ENCODE data around the gene TRIM66. TPM values are rescaled to one million over a fixed set of nuclear protein-coding genes. Genes with fewer than 3 reads are reported as not detected.
A peak's percentile ranks its signal among the peaks of the same experiment; 100 is the strongest.

Gene TRIM66
- total RNA-seq, 1 donor from 2014 or later: 15.0 TPM

DNA sequence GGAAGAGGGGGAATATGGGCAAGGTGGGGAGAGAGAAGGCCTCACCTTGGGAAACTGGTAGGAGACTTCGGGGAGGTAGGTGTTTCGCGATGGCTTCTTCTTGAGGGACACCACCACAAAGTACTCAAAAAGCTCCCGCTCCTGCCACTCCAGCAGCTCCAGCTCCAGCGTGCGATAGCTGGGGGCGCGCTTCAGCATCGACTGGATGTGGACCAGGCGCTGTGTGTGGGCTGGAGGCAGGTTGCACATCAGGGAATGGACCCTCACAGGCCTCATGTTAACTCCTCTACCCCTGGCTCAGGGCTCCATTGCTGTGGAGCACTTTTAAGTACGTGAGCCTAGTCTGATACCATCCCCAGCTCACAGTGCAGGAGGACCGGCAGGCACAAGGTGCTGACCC, 30.0 kb upstream of the TRIM66 start:
- H3K9me3 ChIP-seq: no peaks in the 10 kb centered on the region
- H3K27ac ChIP-seq: no peak overlapping the region
- peaks cover 18% of the 10 kb centered on the region for H3K4me1 ChIP-seq
- no peaks in the 10 kb centered on the region for H3K27me3 ChIP-seq
- intact Hi-C loops (cut with DNase I): no loop called here
- ATAC-seq: no peak
- no peak overlapping the region for H3K4me3 ChIP-seq
- H3K36me3 ChIP-seq: peaks cover 15% of the 10 kb centered on the region
- DNase-seq: no peak
- TF ChIP-seq CTCF (IDR thresholded peaks at IDR 0.05): no peak

- H3K4me1 ChIP-seq: peaks cover 13% of the 10 kb centered on the region
- peaks cover 16% of the 10 kb centered on the region for H3K36me3 ChIP-seq
- no peak for TF ChIP-seq CTCF (IDR thresholded peaks at IDR 0.05)
- intact Hi-C loops (cut with DNase I): no loop called here
- H3K27ac ChIP-seq: no peak overlapping the region
- no peak overlapping the region for H3K4me3 ChIP-seq
- no peaks in the 10 kb centered on the region for H3K27me3 ChIP-seq
- no peaks in the 10 kb centered on the region for H3K9me3 ChIP-seq
- ATAC-seq (no peak), DNase-seq (no peak)
Measured at GRCh38 chr11:8711895-8712442, 29.5 kb upstream of the TRIM66 start.

GRCh38 chr11:8709777-8710176, 27.3 kb upstream of the TRIM66 start:
- no peak for TF ChIP-seq CTCF (IDR thresholded peaks at IDR 0.05)
- peaks cover 8% of the 10 kb centered on the region for H3K4me1 ChIP-seq
- intact Hi-C loops (cut with DNase I): no loop called here
- no peaks in the 10 kb centered on the region for H3K9me3 ChIP-seq
- H3K36me3 ChIP-seq: peaks cover 19% of the 10 kb centered on the region
- DNase-seq: no peak
- no peak for ATAC-seq
- peak overlapping the region; percentile 30 for H3K27ac ChIP-seq
- H3K27me3 ChIP-seq: no peaks in the 10 kb centered on the region
- H3K4me3 ChIP-seq: no peak overlapping the region

DNA sequence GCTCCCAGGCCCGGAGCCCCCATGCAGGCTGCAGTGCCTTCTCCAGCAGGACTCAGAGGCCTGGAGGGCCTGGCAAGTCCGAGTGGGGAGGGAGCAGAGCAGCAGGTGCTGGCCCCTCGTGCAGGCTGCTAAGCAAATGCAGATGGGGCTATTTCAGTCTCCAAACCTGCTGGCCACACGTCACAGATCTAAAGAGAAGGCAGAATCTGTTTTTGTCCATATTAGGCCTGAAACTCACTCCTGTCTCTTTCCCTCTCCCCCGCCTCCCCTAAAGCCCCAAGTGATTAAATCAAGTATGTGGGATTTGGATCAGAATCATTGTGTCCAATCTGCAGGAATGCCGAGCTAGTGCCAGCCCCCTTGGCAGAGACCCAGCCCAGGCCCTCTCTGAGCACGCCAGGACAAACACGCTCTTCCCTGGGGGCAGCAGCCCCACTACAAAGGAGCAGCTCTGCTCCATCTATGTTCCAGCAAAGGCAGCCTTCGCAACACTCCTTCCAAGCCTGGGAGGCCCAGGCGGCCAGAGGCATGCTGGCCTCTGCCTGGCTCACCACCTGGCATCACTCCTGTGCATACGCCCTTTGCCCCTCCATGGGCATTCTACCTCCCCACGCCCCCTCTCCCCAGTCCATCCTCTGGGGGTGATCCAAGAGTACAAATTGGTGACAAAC, 26.7 kb upstream of the TRIM66 start:
- TF ChIP-seq CTCF (IDR thresholded peaks at IDR 0.05): no peak
- H3K9me3 ChIP-seq: no peaks in the 10 kb centered on the region
- no peaks in the 10 kb centered on the region for H3K27me3 ChIP-seq
- H3K4me3 ChIP-seq: no peak overlapping the region
- DNase-seq (no peak), ATAC-seq (peak; percentile 23)
- peaks cover 14% of the 10 kb centered on the region for H3K36me3 ChIP-seq
- H3K27ac ChIP-seq: peak overlapping the region; percentile 38
- intact Hi-C loops (cut with DNase I): no loop called here
- peaks cover 8% of the 10 kb centered on the region for H3K4me1 ChIP-seq

- no peak for ATAC-seq
- intact Hi-C loops (cut with DNase I): no loop called here
- DNase-seq: no peak
- peaks cover 8% of the 10 kb centered on the region for H3K4me1 ChIP-seq
- TF ChIP-seq CTCF (IDR thresholded peaks at IDR 0.05): no peak
- H3K9me3 ChIP-seq: no peaks in the 10 kb centered on the region
- peak overlapping the region; percentile 38 for H3K27ac ChIP-seq
- H3K36me3 ChIP-seq: peaks cover 12% of the 10 kb centered on the region
- H3K4me3 ChIP-seq: no peak overlapping the region
- H3K27me3 ChIP-seq: no peaks in the 10 kb centered on the region
Measured at GRCh38 chr11:8707541-8708191, 25.2 kb upstream of the TRIM66 start.
